ENCODE results near the gene DDX46. TPM values are rescaled to one million over a fixed set of nuclear protein-coding genes. Genes with fewer than 3 reads are reported as not detected.
A peak's percentile ranks its signal among the peaks of the same experiment; 100 is the strongest.
"Not testable (repeated sequence)": the region's sequence is repeated elsewhere in the genome, so short reads cannot be mapped to it uniquely, and the experiment has no call there.

The DDX46 gene, protein sequence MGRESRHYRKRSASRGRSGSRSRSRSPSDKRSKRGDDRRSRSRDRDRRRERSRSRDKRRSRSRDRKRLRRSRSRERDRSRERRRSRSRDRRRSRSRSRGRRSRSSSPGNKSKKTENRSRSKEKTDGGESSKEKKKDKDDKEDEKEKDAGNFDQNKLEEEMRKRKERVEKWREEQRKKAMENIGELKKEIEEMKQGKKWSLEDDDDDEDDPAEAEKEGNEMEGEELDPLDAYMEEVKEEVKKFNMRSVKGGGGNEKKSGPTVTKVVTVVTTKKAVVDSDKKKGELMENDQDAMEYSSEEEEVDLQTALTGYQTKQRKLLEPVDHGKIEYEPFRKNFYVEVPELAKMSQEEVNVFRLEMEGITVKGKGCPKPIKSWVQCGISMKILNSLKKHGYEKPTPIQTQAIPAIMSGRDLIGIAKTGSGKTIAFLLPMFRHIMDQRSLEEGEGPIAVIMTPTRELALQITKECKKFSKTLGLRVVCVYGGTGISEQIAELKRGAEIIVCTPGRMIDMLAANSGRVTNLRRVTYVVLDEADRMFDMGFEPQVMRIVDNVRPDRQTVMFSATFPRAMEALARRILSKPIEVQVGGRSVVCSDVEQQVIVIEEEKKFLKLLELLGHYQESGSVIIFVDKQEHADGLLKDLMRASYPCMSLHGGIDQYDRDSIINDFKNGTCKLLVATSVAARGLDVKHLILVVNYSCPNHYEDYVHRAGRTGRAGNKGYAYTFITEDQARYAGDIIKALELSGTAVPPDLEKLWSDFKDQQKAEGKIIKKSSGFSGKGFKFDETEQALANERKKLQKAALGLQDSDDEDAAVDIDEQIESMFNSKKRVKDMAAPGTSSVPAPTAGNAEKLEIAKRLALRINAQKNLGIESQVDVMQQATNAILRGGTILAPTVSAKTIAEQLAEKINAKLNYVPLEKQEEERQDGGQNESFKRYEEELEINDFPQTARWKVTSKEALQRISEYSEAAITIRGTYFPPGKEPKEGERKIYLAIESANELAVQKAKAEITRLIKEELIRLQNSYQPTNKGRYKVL
- polyA plus RNA-seq = 10 to 100 TPM; 12.7 to 19.7 (median 19.3) TPM

DNA sequence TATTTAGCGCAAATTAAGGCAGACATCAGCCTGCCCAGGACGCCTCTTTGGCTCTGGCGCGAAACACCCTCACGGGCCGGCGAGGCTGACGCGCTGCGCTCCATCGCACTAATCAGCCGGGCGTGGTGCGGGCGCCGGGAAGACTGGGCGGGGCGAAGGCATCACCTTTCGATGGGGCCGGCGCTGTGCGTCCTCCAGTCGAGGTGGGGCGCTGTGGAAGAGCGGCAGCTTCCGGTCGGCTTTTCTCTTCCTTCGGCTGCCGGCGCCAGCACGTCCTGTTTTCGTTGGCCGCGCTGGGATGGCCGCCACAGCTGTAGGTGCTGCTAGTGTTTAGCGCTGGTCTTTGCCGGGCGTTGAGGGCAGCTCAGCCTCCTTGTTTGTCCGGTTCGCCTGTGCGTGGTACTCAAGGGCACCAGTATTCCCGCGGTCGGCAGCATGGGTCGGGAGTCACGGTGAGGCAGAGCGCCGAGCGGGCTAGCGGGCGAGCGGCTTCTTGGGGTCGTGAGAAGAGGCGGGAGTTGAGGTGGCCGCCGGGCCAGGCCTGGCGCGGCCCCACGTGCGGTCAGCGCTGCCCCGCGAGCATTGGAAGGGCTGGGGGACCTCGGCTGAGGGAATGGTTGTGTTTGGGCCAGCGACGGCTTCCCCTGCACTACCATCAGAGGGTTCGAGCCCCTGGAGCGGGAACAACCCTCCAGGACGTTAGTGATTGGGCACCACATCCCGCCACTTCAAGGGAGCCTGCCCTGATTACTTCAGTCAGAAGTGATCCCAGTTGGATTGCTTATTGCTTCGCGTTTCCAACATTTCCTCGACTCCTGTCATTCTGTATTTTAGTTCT, at the start of gene DDX46:
DDX46 (plus strand) TSS at position 276 of the 838 bp plus-strand sequence; CDS start at position 436, 160 bp downstream.
- WGBS, 3 donors = 0% methylated on average over 69 to 73 of the region's 73 CpGs
- no peak within 1 kb of the TSS for H3K27ac ChIP-seq (ENCODE audit: low read depth, low read length)

DNA sequence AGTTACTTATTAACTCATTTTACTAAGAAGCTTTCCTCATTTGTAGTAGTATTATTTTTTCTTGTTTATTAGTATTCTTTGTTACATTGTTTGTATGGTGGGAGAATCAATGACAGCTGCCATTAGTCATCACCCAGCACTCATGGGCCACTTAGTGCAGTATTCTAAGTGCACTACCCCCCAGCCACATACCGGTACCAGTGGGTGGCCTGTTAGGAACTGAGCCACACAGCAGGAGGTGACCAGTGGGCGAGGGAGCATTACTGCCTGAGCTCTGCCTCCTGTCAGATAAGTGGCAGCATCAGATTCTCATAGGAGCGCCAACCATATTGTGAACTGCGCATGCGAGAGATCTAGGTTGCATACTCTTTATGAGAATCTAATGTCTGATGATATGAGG, 44.5 kb upstream of the DDX46 start:
- H3K27ac ChIP-seq (ENCODE audit: low read depth, low read length) = no peak overlapping the region
- 91 to 98% (median 95%) methylated on average over 5 of the region's 5 CpGs for WGBS, 3 donors

DNA sequence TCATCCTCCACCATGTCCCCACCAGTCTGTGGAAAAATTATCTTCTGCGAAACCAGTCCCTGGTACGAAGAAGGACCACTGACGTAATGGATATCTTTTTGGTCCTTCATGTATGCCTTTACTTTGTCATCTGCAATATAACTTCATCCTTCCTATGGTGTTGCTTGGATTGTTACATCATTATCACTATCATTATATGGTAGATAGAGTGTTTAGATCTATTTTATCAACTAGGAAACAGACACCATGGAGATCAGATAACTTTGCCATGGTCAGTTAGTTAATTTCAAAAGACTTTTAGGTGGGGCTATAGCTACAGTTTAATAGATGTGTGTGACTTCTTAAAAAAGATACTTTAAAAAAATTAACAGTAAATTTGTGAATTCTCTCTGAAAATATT, 44.0 kb upstream of the DDX46 start:
- no peak overlapping the region for H3K27ac ChIP-seq (ENCODE audit: low read depth, low read length)
- 95 to 98% (median 95%) methylated on average over 3 of the region's 3 CpGs for WGBS, 3 donors

DNA sequence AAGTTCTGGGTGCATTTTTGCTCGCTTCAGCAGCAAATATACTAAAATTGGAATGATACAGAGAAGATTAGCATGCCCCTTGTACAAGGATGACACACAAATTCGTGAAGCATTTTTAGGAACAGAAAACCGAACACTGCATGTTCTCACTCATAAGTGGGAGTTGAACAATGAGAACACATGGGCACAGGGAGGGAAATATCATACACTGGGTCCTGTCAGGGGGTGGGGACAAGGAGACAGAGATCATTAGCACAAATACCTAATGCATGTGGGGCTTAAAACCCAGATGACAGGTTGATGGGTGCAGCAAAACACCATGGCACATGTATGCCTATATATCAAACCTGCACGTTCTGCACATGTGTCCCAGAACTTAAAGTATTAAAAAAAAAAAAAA, 43.1 kb upstream of the DDX46 start:
- 89 to 95% (median 94%) methylated on average over 4 of the region's 4 CpGs for WGBS, 3 donors
- not testable (repeated sequence) for H3K27ac ChIP-seq (ENCODE audit: low read depth, low read length)

DNA sequence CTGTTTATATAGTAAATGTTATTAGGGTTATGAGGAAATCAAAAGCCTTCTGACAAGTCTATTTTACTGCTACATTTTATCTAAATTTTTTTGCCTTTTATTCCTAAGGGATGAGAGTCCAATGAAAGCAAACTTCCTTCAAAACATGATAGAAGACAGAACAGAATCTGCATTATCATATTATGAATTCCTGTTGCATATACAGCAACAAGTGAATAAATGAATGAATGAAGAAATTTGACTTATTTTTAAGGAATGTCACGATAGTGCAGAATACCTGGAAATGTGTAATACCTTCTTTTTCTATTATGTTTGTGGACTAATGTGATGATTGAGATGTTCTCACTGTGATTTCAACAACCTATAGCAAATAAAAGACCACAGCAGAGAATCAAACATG, 33.7 kb upstream of the DDX46 start:
- 95% methylated on average over 1 of the region's 1 CpG for WGBS, 3 donors

DNA sequence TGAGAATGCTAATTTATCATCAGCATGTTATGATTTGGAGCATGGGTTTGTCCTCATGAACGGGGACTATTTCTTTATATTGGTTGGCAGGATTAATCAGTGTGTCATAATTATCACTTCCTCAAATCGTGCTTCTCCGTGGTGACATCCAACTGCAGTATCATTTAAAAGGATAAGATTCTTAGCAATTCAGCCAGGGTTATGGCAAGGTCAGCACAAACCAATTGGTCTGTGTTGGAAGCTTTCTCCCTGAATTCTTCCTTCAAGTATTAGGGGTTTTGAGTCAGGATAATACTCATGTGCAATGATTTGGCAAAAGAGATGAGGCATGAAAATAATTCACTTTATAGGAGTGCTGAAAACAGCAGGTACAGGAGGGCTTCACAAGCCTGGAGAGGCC, 25.8 kb upstream of the DDX46 start:
- H3K27ac ChIP-seq (ENCODE audit: low read depth, low read length) = no peak overlapping the region
- 43 to 61% (median 50%) methylated on average over 3 of the region's 3 CpGs for WGBS, 3 donors

More for the DNA sequence above, 33.7 kb upstream of the DDX46 start:
- no peak overlapping the region for H3K27ac ChIP-seq (ENCODE audit: low read depth, low read length)

DNA sequence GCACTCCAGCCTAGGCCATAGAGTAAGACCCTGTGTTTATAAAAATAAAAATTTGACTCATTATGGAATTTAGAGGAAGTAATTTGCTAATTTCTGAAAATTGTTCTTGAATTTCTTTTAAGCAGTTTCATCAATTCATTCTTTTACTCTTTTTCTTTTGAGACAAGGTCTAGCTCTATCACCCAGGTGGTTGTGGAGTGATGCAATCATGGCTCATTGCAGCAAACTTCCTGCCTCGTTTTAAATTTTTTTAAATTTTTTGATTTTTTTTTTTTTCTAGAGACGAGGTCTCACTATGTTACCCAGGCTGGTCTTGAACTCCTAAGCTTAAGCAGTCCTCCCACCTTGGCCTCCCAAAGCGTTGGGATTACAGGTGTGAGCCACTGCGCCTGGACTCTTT, 23.3 kb upstream of the DDX46 start:
- H3K27ac ChIP-seq (ENCODE audit: low read depth, low read length) = no peak overlapping the region
- WGBS, 3 donors = 64 to 85% (median 69%) methylated on average over 4 of the region's 4 CpGs

DNA sequence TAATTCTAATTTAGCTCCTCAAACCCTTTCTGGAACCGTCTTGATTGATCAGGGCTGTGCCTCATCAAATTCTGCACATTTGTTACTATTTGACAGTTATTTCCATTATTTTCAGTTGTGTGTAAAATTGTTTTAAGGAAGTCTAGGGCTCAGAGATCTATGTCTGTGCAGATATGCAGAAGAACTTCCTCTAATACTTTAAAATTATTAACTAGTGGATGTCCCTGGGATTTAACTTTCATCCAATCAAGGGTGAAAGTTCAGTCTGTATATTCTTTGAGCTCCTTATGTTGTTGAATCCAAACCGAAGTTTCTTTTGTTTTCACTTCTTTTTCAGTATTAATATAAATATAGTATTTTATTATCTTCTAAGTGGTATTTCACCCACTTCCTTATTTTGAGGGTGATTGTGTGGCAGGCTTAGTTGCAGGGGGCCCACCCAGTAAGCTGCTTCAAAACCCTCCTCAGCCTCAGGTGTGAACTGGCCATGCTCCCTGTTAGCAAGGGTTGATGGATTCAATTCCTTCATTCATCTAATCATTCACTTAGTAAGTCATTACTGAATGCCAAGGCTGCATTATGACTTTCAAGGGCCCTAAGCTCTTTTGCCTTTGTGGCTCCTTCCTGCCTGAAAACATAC, 22.3 kb upstream of the DDX46 start:
- WGBS, 3 donors = 48 to 51% (median 51%) methylated on average over 2 of the region's 2 CpGs
- no peak overlapping the region for H3K27ac ChIP-seq (ENCODE audit: low read depth, low read length)

DNA sequence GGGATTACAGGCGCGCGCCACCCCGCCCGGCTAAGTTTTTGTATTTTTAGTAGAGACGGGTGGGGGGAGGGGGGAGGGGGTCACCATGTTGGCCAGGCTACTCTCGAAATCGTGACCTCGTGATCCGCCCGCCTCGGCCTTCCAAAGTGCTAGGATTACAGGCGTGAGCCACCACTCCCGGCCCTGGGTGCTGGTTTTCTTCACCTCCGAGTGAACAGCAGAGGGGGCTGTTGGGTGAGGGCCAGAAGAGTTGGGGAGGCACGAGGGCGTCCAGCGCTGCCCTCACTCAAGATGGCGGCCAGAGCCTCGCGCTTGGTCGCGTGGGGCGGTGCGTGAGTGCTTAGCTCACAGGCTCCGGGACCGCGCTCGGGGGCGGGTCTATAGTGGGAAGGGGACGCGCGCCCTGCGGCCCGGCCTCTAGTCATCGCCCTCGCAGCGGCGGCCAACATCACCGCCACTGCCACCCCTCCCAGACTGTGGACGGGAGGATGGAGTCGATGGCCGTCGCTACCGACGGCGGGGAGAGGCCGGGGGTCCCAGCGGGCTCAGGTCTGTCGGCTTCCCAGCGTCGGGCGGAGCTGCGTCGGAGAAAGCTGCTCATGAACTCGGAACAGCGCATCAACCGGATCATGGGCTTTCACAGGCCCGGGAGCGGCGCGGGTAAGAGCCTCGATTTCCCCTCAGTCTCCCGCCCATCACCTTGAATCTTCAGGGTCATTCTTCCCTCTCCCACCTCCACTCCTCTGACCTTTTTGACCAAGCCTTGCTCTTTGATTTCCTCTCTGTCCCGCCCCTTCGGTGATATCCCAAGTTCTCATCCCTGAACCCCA, 20.2 kb upstream of the DDX46 start, which contains the start of gene CAMLG:
CAMLG (plus strand) TSS at position 416 of the 830 bp plus-strand sequence; CDS start at position 489, 73 bp downstream.
- 0 to 1% (median 0%) methylated on average over 61 to 66 of the region's 66 CpGs for WGBS, 3 donors

DNA sequence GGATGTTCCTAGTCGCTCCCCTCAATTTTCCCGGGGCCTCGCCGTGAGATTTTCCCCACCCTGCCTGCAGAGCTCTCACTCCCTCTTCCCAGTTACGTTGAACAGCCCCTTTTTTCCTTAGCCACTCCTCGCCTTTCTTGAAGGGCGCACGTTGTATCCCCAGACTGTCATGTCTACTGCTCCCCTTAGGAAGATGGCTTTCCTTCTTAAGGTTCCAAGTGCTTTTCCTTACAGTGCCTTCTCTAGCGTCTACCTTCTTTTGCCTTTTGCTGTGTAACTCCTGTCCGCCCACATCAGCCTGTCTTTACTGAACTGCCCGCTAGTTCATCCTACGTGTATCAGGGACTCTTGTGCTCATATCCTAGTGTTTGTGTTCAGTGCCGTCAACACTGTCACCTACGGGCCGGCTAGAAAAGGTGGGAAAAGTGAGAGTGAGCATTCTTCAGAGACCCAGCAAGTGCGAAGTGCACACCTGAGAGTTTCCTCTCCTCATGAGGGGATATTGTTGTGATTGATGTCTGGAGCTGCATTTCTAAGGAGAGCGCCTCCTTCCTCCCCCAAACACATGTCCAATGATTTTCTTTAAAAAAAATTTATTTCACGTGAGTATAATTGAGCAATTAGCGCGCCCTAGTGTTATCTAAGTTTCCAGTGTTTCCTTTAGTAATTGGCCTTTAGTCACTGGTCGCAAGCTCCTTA, 19.5 kb upstream of the DDX46 start:
- peak overlapping the region; percentile 6 for H3K27ac ChIP-seq (ENCODE audit: low read depth, low read length)
- WGBS, 3 donors = 2 to 4% (median 3%) methylated on average over 21 of the region's 21 CpGs

More for the DNA sequence above, 20.2 kb upstream of the DDX46 start, which contains the start of gene CAMLG:
- peak within 1 kb of the TSS; percentile 81 for H3K27ac ChIP-seq (ENCODE audit: low read depth, low read length)

DNA sequence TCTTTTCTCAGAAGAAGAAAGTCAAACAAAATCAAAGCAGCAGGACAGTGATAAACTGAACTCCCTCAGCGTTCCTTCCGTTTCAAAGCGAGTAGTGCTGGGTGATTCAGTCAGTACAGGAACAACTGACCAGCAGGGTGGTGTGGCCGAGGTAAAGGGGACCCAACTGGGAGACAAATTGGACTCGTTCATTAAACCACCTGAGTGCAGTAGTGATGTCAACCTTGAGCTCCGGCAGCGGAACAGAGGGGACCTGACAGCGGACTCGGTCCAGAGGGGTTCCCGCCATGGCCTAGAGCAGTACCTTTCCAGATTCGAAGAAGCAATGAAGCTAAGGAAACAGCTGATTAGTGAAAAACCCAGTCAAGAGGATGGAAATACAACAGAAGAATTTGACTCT, 17.5 kb upstream of the DDX46 start:
- 87 to 91% (median 89%) methylated on average over 11 of the region's 11 CpGs for WGBS, 3 donors

DNA sequence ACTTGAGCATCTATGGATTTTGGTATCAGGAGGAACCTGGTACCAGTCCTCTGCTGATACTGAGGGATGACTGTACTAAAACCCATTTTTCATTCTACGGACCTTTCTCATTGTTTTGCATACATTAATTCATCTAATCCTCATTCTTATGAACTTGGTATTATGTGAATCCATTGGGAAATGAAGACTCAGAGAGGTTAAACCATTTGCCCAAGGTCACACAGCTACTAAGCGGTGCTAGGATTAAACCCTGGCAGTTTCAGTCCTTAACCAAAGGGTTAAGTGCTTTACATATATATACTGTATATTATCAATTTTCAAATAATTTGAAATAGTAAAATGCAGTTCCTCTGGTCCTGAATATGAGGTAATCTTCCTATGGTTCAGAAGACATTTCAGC, 16.4 kb upstream of the DDX46 start:
- H3K27ac ChIP-seq (ENCODE audit: low read depth, low read length) = no peak overlapping the region
- 94 to 100% (median 99%) methylated on average over 2 of the region's 2 CpGs for WGBS, 3 donors

More for the DNA sequence above, 17.5 kb upstream of the DDX46 start:
- no peak overlapping the region for H3K27ac ChIP-seq (ENCODE audit: low read depth, low read length)

DNA sequence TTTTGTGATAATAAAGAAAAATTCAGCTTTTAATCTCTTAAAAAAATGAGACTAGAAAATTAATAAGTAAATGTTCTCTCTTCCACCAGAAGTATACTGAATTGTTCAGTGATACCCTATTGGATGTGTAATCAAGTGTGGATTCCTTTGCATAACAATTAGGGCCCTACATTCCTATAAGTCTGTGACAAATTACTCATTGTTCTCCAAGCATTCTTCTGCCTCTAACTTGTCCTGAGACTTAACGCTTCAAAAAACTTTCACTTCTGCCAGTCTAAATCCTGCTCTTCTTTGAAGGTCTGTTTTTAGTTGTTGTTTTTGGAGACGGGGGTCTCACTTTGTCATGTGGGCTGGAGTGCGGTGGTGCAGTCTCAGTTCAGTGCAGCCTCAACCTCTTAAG, 9.2 kb upstream of the DDX46 start:
- 88 to 95% (median 93%) methylated on average over 3 of the region's 3 CpGs for WGBS, 3 donors
- H3K27ac ChIP-seq (ENCODE audit: low read depth, low read length) = no peak overlapping the region

DNA sequence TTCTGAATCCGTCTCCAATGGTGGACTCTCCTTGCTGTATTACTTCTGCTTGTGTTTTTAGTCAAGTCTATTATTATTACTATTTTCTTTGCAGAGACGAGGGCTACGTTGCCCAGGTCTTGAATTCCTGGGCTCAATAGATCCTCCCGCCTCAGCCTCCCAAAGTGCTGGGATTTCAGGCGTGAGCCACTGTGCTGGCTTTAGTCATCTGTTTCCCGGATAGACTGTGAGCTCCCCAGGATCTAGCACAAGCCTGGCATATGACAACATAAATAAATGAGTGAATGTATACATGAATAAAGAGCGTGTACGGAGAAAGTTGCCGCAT, 439 bp upstream of the DDX46 start:
- WGBS, 3 donors = 18 to 25% (median 24%) methylated on average over 9 of the region's 9 CpGs

DNA sequence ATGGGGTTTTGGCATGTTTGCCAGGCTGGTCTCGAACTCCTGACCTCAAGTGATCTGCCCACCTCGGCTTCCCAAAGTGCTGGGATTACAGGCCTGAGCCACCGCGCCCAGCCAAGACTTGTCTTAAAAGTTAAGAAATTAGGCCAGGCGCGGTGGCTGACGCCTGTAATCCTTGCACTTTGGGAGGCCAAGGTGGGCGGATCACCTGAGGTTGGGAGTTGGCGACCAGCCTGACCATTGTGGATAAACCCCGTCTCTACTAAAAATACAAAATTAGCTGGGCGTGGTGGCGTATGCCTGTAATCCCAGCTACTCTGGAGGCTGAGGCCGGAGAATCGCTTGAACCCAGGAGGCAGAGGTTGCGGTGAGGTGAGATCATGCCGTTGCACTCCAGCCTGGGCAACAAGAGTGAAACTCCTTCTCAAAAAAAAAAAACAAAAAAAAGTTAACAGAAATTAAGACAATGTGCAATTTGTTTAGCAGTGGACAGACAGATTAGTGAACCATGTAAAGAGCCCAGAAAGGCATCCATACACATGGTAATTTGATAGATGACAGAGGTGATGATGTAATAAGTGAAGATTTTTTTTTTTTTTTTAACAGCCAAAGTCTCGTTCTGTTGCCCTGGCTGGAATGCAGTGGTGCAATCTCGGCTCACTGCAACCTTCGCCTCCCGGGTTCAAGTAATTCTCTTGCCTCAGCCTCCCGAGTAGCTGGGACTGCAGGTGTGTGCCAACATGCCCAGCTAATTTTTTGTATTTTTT, 9.1 kb downstream of the DDX46 start:
- WGBS, 3 donors = 89 to 93% (median 91%) methylated on average over 21 of the region's 21 CpGs
- H3K27ac ChIP-seq (ENCODE audit: low read depth, low read length) = not testable (repeated sequence)

More for the DNA sequence above, 439 bp upstream of the DDX46 start:
- no peak overlapping the region for H3K27ac ChIP-seq (ENCODE audit: low read depth, low read length)

DNA sequence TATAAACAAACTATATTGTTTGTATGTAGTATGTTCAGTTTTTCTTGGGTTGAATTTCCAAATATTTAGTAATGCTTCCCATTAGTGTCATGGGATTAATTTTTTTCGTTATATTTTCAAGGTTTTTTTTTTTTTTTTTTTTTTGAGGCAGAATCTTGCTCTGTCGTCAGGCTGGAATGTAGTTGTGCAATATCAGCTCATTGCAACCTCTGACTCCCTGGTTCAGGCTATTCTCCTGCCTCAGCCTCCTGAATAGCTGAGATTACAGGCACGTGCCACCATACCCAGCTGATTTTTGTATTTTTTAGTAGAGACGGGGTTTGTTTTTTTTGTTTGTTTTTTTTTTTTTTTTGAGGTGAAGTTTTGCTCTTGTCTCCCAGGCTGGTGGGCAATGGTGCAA, 10.6 kb downstream of the DDX46 start:
- H3K27ac ChIP-seq (ENCODE audit: low read depth, low read length) = no peak overlapping the region
- WGBS, 3 donors = 47 to 79% (median 54%) methylated on average over 4 of the region's 4 CpGs

Data from adipose tissue (tissue), 3 donors.